SU-DHL-6 (cell line): ENCODE measurements around the gene MAN1A2.
"Not testable (repeated sequence)": the region's sequence is repeated elsewhere in the genome, so short reads cannot be mapped to it uniquely, and the experiment has no call there.

Experiments
- EZH2phosphoT487 ChIP-seq: fragments of 200-600 bp; sonication (generic), shearing (Covaris generic); conservative IDR thresholded peaks from 2 replicates; pipeline ENCODE4 v1.6.1; 2018; ENCODE audit warnings: mild to moderate bottlenecking, antibody characterized with exemption, low read length, moderate library complexity, mixed read lengths
- TF ChIP-seq, protein P1 (sequence below): fragments of 200-600 bp; sonication (generic); IDR thresholded peaks from one replicate; pipeline ENCODE4 v1.5.1; 2017; ENCODE audit warnings: antibody characterized with exemption, mild to moderate bottlenecking, low read length, moderate library complexity; ENCODE audit not compliant: insufficient read depth, poor library complexity, severe bottlenecking

DNA sequence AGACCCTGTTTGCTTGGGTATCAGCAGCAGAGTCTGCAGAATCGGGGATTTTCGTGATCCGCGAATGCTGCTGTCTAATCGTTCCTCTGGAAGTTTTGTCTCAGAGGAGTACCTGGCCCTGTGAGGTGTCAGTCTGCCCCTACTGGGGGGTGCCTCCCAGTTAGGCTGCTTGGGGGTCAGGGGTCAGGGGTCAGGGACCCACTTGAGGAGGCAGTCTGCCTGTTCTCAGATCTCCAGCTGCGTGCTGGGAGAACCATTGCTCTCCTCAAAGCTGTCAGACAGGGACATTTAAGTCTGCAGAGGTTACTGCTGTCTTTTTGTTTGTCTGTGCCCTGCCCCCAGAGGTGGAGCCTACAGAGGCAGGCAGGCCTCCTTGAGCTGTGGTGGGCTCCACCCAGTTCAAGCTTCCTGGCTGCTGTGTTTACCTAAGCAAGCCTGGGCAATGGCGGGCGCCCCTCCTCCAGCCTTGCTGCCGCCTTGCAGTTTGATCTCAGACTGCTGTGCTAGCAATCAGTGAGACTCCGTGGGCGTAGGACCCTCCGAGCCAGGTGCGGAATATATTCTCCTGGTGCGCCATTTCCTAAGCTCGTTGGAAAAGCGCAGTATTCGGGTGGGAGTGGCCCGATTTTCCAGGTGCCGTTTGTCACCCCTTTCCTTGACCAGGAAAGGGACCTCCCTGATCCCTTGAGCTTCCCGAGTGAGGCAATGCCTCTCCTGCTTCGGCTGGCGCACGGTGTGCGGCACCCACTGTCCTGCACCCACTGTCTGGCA, 9.2 kb upstream of the MAN1A2 start:
- TF ChIP-seq, protein P1, sequence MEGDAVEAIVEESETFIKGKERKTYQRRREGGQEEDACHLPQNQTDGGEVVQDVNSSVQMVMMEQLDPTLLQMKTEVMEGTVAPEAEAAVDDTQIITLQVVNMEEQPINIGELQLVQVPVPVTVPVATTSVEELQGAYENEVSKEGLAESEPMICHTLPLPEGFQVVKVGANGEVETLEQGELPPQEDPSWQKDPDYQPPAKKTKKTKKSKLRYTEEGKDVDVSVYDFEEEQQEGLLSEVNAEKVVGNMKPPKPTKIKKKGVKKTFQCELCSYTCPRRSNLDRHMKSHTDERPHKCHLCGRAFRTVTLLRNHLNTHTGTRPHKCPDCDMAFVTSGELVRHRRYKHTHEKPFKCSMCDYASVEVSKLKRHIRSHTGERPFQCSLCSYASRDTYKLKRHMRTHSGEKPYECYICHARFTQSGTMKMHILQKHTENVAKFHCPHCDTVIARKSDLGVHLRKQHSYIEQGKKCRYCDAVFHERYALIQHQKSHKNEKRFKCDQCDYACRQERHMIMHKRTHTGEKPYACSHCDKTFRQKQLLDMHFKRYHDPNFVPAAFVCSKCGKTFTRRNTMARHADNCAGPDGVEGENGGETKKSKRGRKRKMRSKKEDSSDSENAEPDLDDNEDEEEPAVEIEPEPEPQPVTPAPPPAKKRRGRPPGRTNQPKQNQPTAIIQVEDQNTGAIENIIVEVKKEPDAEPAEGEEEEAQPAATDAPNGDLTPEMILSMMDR, result not testable (repeated sequence)
- not testable (repeated sequence) for TF ChIP-seq EZH2phosphoT487
